ENCODE data around the gene MFAP1.
"Not testable (repeated sequence)": the region's sequence is repeated elsewhere in the genome, so short reads cannot be mapped to it uniquely, and the experiment has no call there.

The MFAP1 gene

GRCh38 chr15:43821505-43821904 is 3.0 kb downstream of the MFAP1 start:
- no peak for DNase-seq

DNA sequence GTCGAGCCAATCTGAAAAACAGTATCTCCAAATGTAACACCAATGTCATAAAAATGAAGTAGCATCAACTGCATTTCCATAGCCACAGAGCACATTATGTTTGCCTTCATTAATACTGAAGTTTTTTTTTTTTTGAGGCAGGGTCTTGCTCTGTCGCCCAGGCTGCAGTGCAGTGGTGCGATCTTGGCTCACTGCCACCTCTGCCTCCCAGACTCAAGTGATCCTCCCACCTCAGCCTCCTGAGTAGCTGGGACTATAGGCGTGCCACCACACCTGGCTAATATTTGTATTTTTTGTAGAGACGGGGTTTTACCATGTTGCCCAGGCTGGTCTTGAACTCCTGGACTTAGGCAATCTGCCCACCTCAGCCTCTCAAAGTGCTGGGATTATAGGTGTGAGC is 9.4 kb downstream of the MFAP1 start:
- DNase-seq, result not testable (repeated sequence)

DNA sequence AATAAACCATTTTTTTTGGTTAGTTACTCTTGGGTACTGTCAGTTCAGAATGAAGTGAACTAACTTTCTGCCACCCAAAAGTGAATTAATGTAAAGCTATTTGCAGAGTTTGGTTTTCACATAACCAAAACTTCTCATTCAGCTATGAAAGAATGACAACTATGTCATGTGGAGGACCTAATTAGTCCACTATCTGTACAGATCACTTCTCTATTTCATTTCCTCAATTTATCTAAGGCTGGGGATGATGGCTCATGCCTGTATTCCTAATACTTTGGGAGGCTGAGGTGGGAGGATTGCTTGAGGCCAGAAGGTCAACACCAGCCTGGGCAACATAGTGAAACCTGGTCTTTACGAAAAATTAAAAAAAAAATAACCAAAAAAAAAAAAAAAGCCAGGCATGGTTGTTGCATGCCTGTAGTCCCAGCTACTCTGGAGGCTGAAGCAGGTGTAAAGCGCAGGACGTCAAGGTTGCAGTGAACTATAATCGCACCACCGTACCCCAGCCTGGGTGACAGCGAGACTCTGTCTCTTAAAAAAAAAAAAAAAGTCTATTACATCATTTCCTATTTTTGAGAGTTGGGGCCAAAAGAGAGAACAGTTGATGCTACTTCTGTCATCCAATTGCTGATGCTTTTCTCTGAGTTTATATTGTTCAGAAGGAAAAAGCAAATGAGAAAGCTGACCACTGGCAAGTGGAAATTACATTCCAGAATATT is 15.4 kb downstream of the MFAP1 start:
- DNase-seq, result no peak

GRCh38 chr15:43808435-43808950 is 16.0 kb downstream of the MFAP1 start:
- DNase-seq, result no peak

DNA sequence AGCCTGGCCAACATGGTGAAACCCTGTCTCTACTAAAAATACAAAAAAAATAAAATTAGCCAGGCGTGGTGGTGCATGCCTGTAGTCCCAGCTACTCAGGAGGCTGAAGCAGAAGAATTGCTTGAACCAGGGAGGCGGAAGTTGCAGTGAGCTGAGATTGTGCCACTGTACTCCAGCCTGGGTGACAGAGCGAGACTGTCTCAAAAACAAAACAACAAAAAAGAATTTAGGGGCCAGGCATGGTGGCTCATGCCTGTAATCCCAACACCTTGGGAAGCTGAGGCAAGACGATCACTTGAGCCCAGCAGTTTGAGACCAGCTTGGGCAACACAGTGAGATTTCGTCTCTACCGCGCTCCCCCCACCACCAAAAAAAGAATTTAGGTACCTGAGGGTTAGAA is 21.8 kb downstream of the MFAP1 start:
- DNase-seq, result not testable (repeated sequence)

- peak; percentile 95 for DNase-seq
Observed at GRCh38 chr15:43800286-43801141, 24.0 kb downstream of the MFAP1 start, which contains the start of gene HYPK. TSS of gene HYPK (plus strand) at chr15:43800599. CDS start at chr15:43800623, 24 bp downstream.

- no peak for DNase-seq
Observed at GRCh38 chr15:43799945-43800285, 24.6 kb downstream of the MFAP1 start, which contains the start of gene SERINC4. TSS of gene SERINC4 (minus strand) at chr15:43800220. CDS start at chr15:43799986, 234 bp downstream.

- DNase-seq, result no peak
Observed at GRCh38 chr15:43799209-43799944, 25.1 kb downstream of the MFAP1 start.

DNA sequence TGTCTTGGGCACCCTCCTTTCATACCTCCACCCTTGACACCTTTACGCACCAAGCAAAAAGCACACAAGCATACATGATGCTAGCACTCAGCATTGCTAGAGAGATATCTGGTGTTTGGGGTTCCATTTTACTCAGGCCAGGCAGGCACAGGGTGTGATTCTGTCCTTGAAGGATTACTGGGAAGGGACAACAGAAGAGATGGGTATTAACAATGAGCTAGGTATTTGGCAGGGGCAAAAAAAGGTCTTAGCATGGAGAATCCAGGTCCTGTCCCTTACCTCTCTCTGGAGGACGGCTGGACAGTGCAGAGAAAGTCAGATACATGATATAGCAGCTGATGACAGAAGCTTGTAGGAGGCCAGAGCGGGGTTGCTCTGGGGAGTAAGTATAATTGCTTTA is 27.9 kb downstream of the MFAP1 start:
- no peak for DNase-seq

GRCh38 chr15:43795997-43796396 is 28.5 kb downstream of the MFAP1 start:
- DNase-seq, result no peak

GRCh38 chr15:43795197-43795596 is 29.3 kb downstream of the MFAP1 start:
- no peak for DNase-seq

- DNase-seq, result no peak
Observed at GRCh38 chr15:43794269-43795037, 30.0 kb downstream of the MFAP1 start.

DNA sequence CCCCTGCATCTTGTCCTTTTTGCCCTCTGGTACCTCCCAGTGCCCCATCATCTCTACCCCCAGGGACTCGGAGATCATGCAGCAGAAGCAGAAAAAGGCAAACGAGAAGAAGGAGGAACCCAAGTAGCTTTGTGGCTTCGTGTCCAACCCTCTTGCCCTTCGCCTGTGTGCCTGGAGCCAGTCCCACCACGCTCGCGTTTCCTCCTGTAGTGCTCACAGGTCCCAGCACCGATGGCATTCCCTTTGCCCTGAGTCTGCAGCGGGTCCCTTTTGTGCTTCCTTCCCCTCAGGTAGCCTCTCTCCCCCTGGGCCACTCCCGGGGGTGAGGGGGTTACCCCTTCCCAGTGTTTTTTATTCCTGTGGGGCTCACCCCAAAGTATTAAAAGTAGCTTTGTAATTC is 30.8 kb downstream of the MFAP1 start:
- DNase-seq, result no peak

- DNase-seq, result peak; percentile 57
Observed at GRCh38 chr15:43792761-43793476, 31.6 kb downstream of the MFAP1 start.

- peak; percentile 99 for DNase-seq
Observed at GRCh38 chr15:43791993-43792760, 32.3 kb downstream of the MFAP1 start, which contains the start of gene SERF2. TSS of gene SERF2 (plus strand) at chr15:43792320. CDS start at chr15:43792377, 57 bp downstream.

DNA sequence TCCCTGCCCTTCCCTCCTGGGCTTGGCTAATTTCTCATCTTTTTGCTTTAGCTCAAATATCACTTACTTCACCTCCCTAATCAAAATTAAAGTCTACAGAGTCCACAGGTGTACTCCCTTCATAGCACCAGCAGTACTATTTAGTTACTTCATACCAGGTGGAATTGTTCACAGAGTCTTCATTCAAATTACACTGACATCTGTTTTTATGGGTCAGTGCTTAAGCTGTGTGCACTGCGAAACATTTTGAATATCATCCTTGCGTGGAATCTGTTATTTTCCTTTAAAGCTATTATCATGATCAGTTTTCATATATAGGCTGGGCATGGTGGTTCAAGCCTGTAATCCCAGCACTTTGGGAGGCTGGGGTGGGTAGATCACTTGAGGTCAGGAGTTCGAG is 35.1 kb downstream of the MFAP1 start:
- no peak for DNase-seq

DNA sequence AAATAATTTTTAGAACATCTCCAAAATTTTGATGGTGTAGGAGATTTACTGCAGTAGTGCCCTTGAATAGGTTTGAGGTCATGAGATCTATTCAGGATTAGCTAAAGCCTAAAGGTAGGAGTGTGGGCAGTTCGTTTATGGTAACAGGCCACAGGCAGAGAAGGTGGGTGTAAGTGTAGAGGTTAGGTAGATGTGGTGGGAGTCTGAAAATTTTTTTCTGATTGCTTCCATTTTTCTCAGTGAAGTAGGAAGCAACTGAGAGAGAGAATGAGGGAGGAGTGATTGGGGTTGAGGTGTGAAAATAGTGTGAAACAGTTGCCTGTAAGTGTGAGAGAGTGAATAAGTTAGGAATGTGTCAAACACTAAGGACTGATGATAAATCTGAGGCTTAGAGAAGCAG is 45.5 kb downstream of the MFAP1 start:
- DNase-seq, result no peak

DNA sequence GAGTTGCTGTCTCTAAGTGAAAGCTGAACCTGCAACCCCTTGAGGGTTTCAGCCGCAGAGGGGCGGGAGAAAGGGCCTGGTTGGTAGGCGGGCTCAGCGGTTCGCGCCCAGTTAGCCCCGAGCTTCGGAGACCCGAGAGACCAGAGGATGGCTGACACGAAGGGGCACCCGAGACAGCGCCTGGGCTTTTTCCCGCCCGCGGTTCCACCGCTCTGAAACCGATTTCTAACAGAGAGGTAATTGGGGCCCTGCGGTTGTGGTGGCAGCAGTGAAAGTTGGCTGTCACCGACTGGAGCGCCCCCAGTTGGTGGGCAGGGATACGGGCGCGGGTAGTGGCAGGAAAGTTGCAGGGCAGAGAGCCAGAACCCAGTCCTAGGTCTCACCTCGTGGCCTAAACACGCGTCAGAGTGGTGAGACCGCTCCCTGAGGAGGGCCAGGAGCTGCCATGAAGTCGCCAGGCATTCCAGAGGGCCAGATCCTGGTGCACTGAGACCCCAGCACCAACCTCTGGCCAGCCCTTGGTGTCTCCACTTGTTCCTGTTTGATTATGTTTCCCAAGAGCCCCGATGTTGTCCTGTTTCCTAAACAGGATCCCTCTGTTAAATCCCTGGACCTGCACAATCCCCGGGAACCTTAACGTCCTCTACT is 47.1 kb downstream of the MFAP1 start:
- peak; percentile 94 for DNase-seq

DNA sequence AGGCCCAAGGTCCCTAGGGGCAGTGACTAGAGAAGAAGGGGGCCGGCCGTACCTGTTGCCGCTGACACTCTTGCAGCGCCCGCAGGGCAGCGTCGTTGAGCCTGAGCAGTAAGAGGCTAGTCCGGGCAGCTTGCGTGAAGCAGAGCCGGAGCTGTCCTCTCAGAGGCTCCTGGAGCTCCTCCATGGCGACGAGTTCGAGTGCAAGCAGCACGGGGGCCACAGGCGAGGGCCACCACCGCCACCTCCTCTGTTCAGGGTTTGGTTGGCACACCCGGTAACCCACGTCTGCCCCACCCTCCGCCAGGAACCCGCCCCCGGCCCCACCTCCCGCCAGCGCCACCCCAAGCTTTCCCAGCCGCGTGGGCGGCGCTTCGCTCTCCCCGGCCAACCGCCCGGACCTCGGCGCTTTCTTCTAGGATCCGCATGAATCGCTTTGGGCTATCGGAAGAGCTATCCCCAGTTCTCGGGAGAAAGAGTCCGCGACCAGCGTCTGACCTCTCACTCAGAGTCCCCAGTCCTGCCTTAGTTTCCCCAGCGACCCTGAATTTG is 47.7 kb downstream of the MFAP1 start, which contains the start of gene ELL3:
TSS of gene ELL3 (minus strand) at position 249 of the 549 bp plus-strand sequence. CDS start at position 184, 65 bp downstream.
- peak; percentile 93 for DNase-seq

All from hematopoietic multipotent progenitor cell treated with erythropoietin and hydrocortisone succinate and interleukin-3 and kit ligand, for 6 days (in vitro differentiated cells).